ENCODE results near the gene ID3.

DNA sequence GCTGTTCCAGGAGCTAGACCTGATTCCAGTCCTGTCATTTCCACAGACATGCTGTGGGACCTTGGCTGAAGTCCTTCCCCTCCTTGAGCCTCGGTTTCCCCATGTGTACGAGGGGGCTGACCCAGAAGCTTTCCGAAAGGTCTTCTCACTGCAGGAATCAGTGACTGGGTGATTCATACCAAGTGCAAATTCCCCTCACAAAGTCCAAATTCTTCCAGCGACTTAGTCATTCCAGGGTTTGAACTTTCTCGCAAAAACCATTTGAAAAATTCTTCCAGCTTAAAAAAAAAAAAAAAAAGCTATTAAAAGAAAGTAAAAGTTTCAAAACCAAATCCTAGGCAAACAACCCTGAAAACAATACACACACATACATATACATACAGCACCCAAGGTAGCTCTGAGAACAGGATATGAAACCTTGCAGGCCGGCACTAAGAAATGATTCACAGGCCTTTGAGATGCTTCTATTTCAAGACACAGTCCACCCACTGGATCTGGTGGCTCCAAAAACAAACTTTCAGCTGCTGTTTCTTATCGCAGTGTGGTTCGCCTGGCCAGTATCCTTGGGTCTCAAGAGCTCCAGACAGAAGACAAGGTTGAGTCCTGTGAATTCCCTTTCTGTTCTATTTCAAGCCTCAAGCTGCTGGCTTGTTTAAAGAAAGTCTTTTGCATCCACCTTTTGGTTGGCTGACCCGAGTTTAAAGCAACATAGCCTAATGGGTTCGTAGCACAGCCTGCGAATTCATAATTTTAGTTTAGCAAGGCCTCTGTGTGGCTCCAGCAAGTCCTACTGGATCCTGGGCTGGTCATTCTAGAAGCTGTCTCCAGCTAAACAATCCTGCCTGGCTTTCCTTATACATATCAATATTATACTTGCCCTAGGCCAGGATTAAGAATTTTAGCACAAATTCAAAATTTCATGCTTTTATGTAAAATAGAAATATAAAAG lies 18.0 kb upstream of the ID3 start:
- TF ChIP-seq EZH2phosphoT487 (IDR thresholded peaks at IDR 0.05; ENCODE audit: borderline replicate concordance, low read length) (no peak), CTCF (IDR thresholded peaks at IDR 0.05; ENCODE audit: low read depth, low read length, poor library complexity, severe bottlenecking) (no peak)
